IPS-NIHi7 (cell line): ENCODE data around the gene SLC15A4.
"Not testable (repeated sequence)": the region's sequence is repeated elsewhere in the genome, so short reads cannot be mapped to it uniquely, and the experiment has no call there.

ENCODE experiments used
- DNase-seq: peaks from one replicate; pipeline ENCODE4 v3.0.0; 2012; ENCODE audit warnings: mixed read lengths; ENCODE audit errors: extremely low spot score

Gene SLC15A4

DNA sequence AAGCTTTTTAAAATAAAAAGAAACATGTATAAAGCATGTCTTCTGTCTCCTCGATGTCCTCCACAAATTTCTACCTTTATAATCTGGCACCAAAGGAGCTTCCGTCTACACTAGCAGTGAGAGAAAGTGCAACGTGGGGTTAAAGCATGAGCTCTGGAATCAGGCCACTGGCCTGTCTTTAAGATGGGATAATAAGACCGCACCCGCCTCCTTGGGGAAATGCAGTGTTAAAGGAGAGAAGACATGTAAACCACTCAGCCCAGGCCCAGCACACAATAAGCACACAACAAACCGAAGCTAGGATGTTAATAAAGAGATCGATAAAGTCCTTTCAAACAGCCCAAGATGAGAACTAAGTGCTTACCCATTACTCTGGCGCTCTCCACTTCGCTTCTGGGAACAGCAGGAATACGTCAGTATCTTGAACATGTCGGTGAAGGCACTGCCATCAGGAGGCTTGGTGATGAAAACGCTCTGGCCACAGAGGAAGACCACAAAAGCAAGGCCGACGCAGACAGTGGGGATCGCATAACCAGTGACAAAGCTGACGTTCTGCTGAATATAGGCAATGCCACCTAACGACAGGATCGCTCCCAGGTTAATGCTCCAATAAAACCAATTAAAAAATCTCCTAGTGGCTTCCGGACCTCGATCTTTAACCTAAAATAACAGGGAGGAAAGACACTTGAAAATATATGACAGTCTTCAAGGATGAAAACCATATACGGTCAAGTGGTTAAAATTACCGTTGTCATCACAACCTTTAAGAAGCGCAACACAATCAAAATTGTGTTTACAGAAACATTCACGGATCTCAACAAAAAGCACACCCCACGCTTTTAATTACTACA, 9.1 kb downstream of the SLC15A4 start:
- DNase-seq, result no peak

DNA sequence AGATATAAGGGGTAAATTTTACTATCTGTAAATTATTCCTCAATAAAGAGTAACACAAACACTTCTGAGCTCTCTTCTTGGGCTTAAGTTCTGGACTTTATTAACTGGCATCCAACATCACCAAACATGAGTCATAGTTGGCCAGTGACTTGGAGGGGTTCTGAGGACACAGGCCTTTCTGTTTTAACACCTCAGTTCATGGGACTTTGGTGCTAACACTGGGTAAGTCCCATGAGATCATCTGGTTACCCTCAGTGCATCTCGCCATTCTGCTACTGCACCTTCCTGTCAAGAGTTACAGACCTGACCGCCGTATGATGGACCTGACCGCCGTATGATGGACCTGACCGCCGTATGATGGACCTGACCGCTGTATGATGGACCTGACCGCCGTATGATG, 9.9 kb downstream of the SLC15A4 start:
- DNase-seq, result no peak

DNA sequence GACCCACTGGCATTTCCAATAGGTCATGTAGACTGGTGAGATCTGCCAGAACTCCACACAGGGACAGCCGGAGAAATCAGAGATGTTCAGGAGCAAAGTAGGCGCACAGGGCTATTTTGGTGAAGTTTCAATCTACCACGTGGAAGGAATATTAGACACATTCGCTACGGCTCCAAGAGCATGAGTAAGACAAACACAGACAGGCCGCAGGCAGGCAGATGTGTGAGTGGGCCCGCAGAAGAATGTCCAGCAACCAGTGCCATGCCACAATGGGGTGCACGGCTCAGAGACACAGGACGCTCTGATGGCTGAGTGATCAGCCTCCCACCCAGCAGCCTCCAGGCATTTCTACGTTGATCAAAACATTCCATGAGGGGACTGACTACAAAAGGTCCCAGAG, 10.4 kb downstream of the SLC15A4 start:
- DNase-seq, result no peak

DNA sequence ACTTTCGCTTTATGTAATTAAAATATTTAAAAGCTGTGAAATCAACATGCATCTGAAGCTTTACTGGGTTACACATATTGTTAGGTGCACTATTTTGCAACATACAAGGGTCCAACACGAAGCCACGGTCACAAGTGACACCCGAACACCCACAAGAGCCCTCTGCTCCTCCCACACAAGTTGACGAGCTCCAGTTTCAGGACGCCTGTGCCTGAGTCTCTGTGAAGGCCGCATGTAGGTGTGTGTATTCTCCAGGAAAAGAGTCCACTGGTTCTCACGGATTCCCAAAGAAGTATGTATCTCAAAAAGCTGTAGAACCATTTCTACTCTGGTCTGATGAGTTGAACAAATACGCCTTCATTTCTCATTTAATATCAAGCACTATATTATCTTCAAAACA, 12.0 kb downstream of the SLC15A4 start:
- no peak for DNase-seq

GRCh38 chr12:128810182-128811127, 13.3 kb downstream of the SLC15A4 start:
- DNase-seq, result no peak

GRCh38 chr12:128808651-128809050, 15.1 kb downstream of the SLC15A4 start:
- no peak for DNase-seq

DNA sequence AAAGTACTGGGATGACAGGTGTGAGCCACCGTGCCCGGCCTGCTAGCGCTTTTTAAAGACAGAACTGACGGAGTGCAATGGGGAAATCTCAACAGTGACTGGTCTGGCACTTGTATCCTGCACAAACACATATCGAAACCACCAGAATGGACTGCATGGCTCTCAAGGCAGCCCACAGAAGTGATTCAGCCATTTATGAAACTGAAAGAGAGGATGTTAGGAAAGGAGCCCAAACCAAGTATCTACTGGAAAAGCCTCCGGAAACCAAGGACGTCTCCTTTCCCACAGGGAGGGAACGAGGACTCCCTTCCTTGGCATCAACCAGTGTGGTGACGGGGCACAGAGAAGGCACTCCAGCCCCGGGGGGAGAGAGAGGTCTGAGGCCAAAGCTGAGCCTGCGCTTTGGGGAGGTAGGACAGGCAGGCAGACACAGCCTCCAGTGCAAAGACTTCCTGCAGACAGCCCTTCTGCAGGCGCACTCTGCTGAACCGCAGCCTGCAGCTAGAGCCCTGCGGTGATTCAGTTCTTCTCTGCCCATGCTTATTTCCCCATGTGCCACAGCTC, 16.5 kb downstream of the SLC15A4 start:
- DNase-seq, result no peak

DNA sequence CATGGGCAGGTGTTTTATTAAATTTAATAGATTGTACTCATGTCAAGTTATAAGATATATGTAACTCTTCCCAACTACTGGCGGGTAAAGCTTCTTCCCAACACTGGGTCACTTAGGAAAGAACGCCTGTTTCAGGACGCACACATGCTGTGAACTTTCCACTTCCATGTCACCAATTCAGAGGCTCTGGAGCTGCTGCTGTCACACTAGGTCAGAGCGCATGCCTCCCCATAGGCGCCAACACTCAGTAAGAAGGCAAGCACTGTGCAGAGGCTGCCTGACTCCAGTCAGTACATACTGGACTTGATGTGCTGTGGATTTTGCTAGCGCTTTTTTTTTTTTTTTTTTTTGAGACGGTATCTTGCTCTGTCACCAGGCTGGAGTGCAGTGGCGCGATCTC, 17.2 kb downstream of the SLC15A4 start:
- DNase-seq, result no peak

- DNase-seq, result not testable (repeated sequence)
Measured at GRCh38 chr12:128805406-128805805, 18.4 kb downstream of the SLC15A4 start.

DNA sequence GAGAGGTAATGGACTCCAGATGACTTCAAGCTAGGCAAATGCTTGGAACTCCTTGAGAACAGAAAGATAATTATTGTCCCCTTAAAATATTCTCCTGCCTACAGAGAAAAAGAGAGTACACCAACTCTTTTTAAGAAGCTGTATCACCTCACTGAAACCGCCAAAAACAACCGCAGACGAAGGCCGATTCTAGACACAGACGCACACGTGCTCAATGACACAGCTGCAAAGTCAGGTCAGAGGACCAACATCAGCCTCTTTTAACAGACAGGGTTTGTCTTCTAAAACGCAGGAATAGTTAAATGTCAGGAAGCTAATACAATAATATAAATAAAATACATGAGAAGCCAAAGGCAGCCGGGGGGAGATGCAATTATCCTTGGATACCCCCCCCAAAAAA, 19.0 kb downstream of the SLC15A4 start:
- DNase-seq, result no peak

DNA sequence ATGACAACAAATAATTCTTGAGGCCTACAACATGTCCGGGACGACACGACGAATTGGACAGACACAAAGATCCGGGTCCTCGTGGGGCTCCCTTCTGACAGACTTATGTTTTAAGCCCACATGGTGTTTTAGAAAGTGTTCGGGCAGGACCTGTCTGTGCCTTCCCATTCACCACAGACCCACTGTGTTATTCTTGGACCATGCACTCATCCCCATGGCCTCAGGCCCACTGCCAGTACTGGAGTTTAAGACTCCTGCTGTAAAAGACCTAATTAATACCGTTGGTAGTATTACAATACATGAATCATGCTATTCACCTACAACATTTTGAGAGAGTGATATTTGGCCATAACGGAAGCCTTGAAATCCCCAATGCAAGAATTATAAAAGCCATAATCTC, 20.0 kb downstream of the SLC15A4 start:
- no peak for DNase-seq

GRCh38 chr12:128802756-128803155, 21.0 kb downstream of the SLC15A4 start:
- DNase-seq, result no peak

GRCh38 chr12:128801879-128802391, 21.8 kb downstream of the SLC15A4 start:
- no peak for DNase-seq

DNA sequence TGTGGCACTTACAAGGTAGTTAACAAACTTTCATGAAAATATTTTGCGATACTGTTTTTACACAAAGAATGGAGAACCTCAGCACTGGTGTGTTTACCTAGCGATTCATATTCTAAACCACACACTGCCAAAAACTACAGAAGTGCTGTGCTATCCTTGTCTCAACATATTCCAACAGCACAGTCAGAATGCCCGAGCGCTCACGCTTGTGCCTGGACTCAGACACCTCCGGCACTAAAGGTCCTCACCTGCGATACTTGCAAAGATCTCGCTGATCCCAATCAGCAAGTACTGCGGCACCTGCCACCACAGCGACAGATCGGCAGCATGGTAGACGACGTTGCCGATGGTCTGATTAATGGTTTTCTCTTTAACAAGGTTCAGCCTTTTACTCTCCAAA, 23.2 kb downstream of the SLC15A4 start:
- DNase-seq, result no peak

GRCh38 chr12:128798571-128799341, 25.0 kb downstream of the SLC15A4 start:
- DNase-seq, result no peak

GRCh38 chr12:128797119-128798118, 26.3 kb downstream of the SLC15A4 start:
- peak; percentile 64 for DNase-seq

DNA sequence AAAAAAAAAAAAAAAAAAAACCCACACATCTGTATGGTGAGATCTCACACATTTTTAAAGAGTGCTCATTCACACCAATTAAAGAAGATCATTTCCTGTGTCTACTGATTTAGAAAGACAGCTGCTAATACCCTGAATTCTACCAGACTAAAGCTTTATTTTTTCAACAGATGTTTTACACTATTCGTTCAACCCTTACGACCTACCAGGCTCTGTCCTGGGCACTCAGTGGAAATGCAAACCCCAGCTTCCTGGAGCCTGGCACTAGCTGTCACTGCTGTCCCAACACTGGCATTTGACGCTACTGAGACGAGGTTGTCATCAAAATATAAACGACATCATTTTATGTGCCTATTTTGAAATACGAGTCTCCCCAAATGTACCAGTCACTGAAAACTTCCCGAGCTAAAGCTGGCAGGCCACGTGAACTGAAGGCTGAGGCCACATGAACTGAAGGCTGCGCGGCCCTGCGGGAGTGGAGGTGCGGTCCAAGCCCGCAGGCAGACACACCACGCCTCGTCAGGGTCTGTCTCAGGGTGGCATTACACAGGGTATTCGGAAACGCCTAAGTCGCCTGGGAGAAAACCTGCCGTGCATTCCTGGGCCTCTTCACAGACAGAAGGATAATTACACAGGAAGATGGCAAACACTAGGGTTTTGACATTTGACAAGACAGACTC, 27.2 kb downstream of the SLC15A4 start:
- no peak for DNase-seq

DNA sequence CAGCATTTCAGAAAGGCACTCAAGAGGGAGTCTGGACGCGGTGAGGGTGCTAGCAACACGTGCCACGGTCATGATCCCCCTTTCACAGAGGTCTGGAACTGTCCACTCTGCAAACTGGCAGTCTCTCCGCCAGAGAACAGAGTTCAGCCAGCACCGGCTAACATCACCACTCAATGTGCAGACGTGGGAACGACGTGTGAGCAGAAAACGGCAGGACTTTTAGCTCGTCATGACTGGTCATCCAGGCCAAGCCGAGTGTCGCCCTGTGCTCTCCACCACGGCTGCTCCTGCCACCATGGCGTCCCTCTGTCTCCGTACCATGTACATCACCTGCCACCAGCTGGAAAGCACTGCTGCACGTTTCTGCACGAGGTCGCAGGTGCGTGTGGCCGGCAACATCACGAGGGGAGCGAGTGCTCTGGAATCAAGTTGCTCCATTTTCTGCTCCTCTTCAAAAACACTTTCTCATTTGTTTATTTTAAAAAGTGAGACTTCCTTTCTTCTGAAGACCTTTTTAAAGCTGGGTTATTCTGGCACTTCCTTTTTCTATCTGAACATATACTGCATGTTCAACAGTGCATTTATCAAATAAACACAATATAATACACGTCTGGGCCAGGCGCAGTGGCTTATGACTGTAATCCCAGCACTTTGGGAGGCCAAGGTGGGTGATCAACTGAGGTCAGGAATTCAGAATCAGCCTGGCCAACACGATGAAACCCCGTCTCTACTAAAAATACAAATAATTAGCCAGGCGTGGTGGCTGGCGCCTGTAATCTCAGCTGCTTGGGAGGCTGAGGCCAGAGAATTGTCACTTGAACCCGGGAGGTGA, 28.0 kb downstream of the SLC15A4 start:
- no peak for DNase-seq
